ENCODE measurements around the gene OR6B1. TPM values are rescaled to one million over a fixed set of nuclear protein-coding genes. Genes with fewer than 3 reads are reported as not detected.

Gene OR6B1
- total and polyA plus RNA-seq, 2 of the 8 experiments (the other 6 are each of a cell fraction or from before 2014, with no cell fraction given): not detected

- H3K4me2 ChIP-seq (ENCODE audit: insufficient read depth in 1 of 2, low read depth in 2 of 2, low read length in 2 of 2): no peak overlapping the region
- no peak overlapping the region for H2BK15ac ChIP-seq (ENCODE audit: low read length)
- DNase-seq (ENCODE audit: low read depth in 1 of 2, low spot score in 2 of 2) (no peak), FAIRE-seq (no peak)
- H3K27me3 ChIP-seq (replicated peaks in 1 of 4; ENCODE audit: control insufficient read depth in 3 of 4, extremely low read depth in 1 of 4, insufficient read depth in 3 of 4, low read length in 3 of 4): no peaks in the 10 kb centered on the region
- H3K27ac ChIP-seq (ENCODE audit: low read depth, low read length): no peak overlapping the region
- H2BK120ac ChIP-seq (replicated peaks; ENCODE audit: low read depth, low read length): no peak overlapping the region
- H3K18ac ChIP-seq (ENCODE audit: extremely low read depth, low read length): no peak overlapping the region
- no peak overlapping the region for H2BK20ac ChIP-seq (ENCODE audit: low read length)
- H3K9ac ChIP-seq (replicated peaks in 1 of 4; ENCODE audit: extremely low read depth in 1 of 4, low read depth in 3 of 4, low read length in 3 of 4): no peak overlapping the region
- no peak overlapping the region for H3K56ac ChIP-seq (replicated peaks; ENCODE audit: insufficient read length, low read depth, low read length)
- H3K4me3 ChIP-seq (ENCODE audit: extremely low read depth in 1 of 4, insufficient read depth in 2 of 4, low read depth in 3 of 4, low read length in 4 of 4): no peak overlapping the region
- H3K79me1 ChIP-seq (ENCODE audit: low read depth, low read length): no peaks in the 10 kb centered on the region
- H3K4me1 ChIP-seq (replicated peaks in 1 of 4; ENCODE audit: control insufficient read depth in 3 of 4, insufficient read depth in 4 of 4, low read length in 3 of 4): no peaks in the 10 kb centered on the region
- 0 out of 8 replicates have a peak, but pooled peaks cover 0 to 3% (median 0%) of the 10 kb centered on the region in 4 experiments for H3K36me3 ChIP-seq (ENCODE audit: control insufficient read depth in 2 of 4, insufficient read depth in 4 of 4, low read length in 3 of 4)
- ChIA-PET POLR2A (ENCODE audit: partially characterized antibody) (no interaction called here), CTCF (ENCODE audit: partially characterized antibody) (no interaction called here)
- no peak overlapping the region for H4K8ac ChIP-seq (ENCODE audit: extremely low read depth, insufficient read depth, low read length)
- no peaks in the 10 kb centered on the region for H3K79me2 ChIP-seq (ENCODE audit: control insufficient read depth in 1 of 2, insufficient read depth in 2 of 2, low read length in 2 of 2)
- H3K23ac ChIP-seq (ENCODE audit: insufficient read length): no peak overlapping the region
- H3K4ac ChIP-seq (replicated peaks; ENCODE audit: insufficient read length, low read depth, low read length): no peak overlapping the region
- H4K20me1 ChIP-seq (replicated peaks in 1 of 2; ENCODE audit: control insufficient read depth in 1 of 2, insufficient read depth in 2 of 2, low read length in 2 of 2): no peaks in the 10 kb centered on the region
- H4K91ac ChIP-seq (replicated peaks; ENCODE audit: insufficient read length, low read length): no peak overlapping the region
- H2BK5ac ChIP-seq (ENCODE audit: low read depth, low read length): no peak overlapping the region
- no peak overlapping the region for H2AFZ ChIP-seq (ENCODE audit: low read length)
- TF ChIP-seq TEAD4 (IDR thresholded peaks at IDR 0.05; ENCODE audit: low read depth, low read length) (no peak), SP2 (IDR thresholded peaks at IDR 0.05; ENCODE audit: low read length) (no peak), TAF1 (IDR thresholded peaks at IDR 0.05; ENCODE audit: low read depth, low read length) (no peak), RNF2 (IDR thresholded peaks at IDR 0.05; ENCODE audit: borderline replicate concordance, low read depth, low read length, missing control alignments, poor library complexity, severe bottlenecking) (no peak), TCF12 (IDR thresholded peaks at IDR 0.05; ENCODE audit: low read depth, low read length) (no peak), TBP (IDR thresholded peaks at IDR 0.05; ENCODE audit: low read depth, low read length) (no peak), HDAC2 (IDR thresholded peaks at IDR 0.05; ENCODE audit: borderline replicate concordance in 1 of 2, low read depth in 2 of 2, low read length in 2 of 2) (no peak), SUZ12 (IDR thresholded peaks at IDR 0.05; ENCODE audit: low read length) (no peak), CBX5 (IDR thresholded peaks at IDR 0.05; ENCODE audit: low read depth, low read length) (no peak), NRF1 (IDR thresholded peaks at IDR 0.05; ENCODE audit: low read depth, low read length) (no peak)
- peaks cover 5 to 11% of the 10 kb centered on the region in 2 experiments; a peak in 3 of 4 replicates for H3K9me3 ChIP-seq (ENCODE audit: insufficient read depth in 2 of 2, low read depth in 1 of 2, low read length in 1 of 2)
- H3K23me2 ChIP-seq (ENCODE audit: low read depth, low read length): no peaks in the 10 kb centered on the region
- H4K5ac ChIP-seq (ENCODE audit: insufficient read length, low read depth, low read length): no peak overlapping the region
- H3K14ac ChIP-seq (ENCODE audit: insufficient read length): no peak overlapping the region
- H2BK12ac ChIP-seq (ENCODE audit: low read depth, low read length): no peak overlapping the region
- no peak overlapping the region for H2AK5ac ChIP-seq (ENCODE audit: low read depth, low read length)
These were observed 7.5 kb upstream of the OR6B1 start for GRCh38 chr7:143992670-143993069.

Measured in H1 (cell line).